ENCODE results near the gene ANKRD45. TPM values are rescaled to one million over a fixed set of nuclear protein-coding genes. Genes with fewer than 3 reads are reported as not detected.
"Not testable (repeated sequence)": the region's sequence is repeated elsewhere in the genome, so short reads cannot be mapped to it uniquely, and the experiment has no call there.

ANKRD45 gene
- total and polyA plus RNA-seq, 9 donors, result 0.30 to 7.1 (median 2.5) TPM

- Histone ChIP-seq H3K4me1 (ENCODE audit: insufficient read depth) (no peaks in the 10 kb centered on the region), H3K27me3 (no peaks in the 10 kb centered on the region), H3K27ac (no peak overlapping the region), H3K9me3 (no peaks in the 10 kb centered on the region), H3K36me3 (no peaks in the 10 kb centered on the region), H3K4me3 (no peak overlapping the region)
- no peak for DNase-seq
- WGBS, 3 donors, result 88 to 91% (median 90%) methylated on average over 2 of the region's 2 CpGs
- TF ChIP-seq POLR2A (IDR thresholded peaks at IDR 0.05) (no peak), EP300 (IDR thresholded peaks at IDR 0.05) (no peak), CTCF (IDR thresholded peaks at IDR 0.05) (no peak)
- intact Hi-C loops (cut with DNase I), result no loop called here
These were observed 18.6 kb upstream of the ANKRD45 start for GRCh38 chr1:173688300-173688699.

GRCh38 chr1:173685121-173685520 lies 15.5 kb upstream of the ANKRD45 start:
- 73 to 83% (median 83%) methylated on average over 3 of the region's 3 CpGs for WGBS, 3 donors
- H3K27me3 ChIP-seq, DNase-seq: not testable (repeated sequence)

GRCh38 chr1:173683838-173684237 lies 14.2 kb upstream of the ANKRD45 start:
- DNase-seq; H3K9me3 ChIP-seq; H3K4me1 ChIP-seq (ENCODE audit: insufficient read depth); H3K36me3 ChIP-seq; intact Hi-C loops (cut with DNase I); H3K4me3 ChIP-seq; H3K27me3 ChIP-seq; H3K27ac ChIP-seq: not testable (repeated sequence)
- WGBS, 3 donors, result 89 to 92% (median 91%) methylated on average over 4 of the region's 4 CpGs

More at GRCh38 chr1:173685121-173685520, 15.5 kb upstream of the ANKRD45 start:
- intact Hi-C loops (cut with DNase I); H3K36me3 ChIP-seq; H3K27ac ChIP-seq; H3K9me3 ChIP-seq; H3K4me3 ChIP-seq; H3K4me1 ChIP-seq (ENCODE audit: insufficient read depth): not testable (repeated sequence)

- H3K36me3 ChIP-seq, result no peaks in the 10 kb centered on the region
- H3K4me3 ChIP-seq, result no peak overlapping the region
- no peak overlapping the region for H3K27ac ChIP-seq
- no peaks in the 10 kb centered on the region for H3K9me3 ChIP-seq
- no peak for DNase-seq
- TF ChIP-seq POLR2A (IDR thresholded peaks at IDR 0.05), result no peak
- TF ChIP-seq EP300 (IDR thresholded peaks at IDR 0.05), result no peak
- no peak for TF ChIP-seq CTCF (IDR thresholded peaks at IDR 0.05)
- intact Hi-C loops (cut with DNase I), result no loop called here
- H3K4me1 ChIP-seq (ENCODE audit: insufficient read depth), result no peaks in the 10 kb centered on the region
- no peaks in the 10 kb centered on the region for H3K27me3 ChIP-seq
These were observed 12.5 kb upstream of the ANKRD45 start for GRCh38 chr1:173682184-173682583.

- H3K36me3 ChIP-seq; H3K27me3 ChIP-seq; H3K4me1 ChIP-seq (ENCODE audit: insufficient read depth); H3K9me3 ChIP-seq; intact Hi-C loops (cut with DNase I); H3K4me3 ChIP-seq; H3K27ac ChIP-seq; DNase-seq: not testable (repeated sequence)
- 85 to 90% (median 86%) methylated on average over 5 of the region's 5 CpGs for WGBS, 3 donors
These were observed 10.5 kb upstream of the ANKRD45 start for GRCh38 chr1:173680152-173680551.

- DNase-seq; intact Hi-C loops (cut with DNase I); H3K4me1 ChIP-seq (ENCODE audit: insufficient read depth); H3K4me3 ChIP-seq; H3K36me3 ChIP-seq; H3K9me3 ChIP-seq; H3K27ac ChIP-seq; H3K27me3 ChIP-seq: not testable (repeated sequence)
- WGBS, 3 donors, result 86 to 94% (median 90%) methylated on average over 2 of the region's 2 CpGs
These were observed 4.8 kb upstream of the ANKRD45 start for GRCh38 chr1:173674496-173674895.

GRCh38 chr1:173666646-173667045 lies 3.0 kb downstream of the ANKRD45 start:
- DNase-seq, result no peak
- Histone ChIP-seq H3K4me1 (ENCODE audit: insufficient read depth) (no peaks in the 10 kb centered on the region), H3K9me3 (no peaks in the 10 kb centered on the region), H3K27me3 (no peaks in the 10 kb centered on the region), H3K4me3 (no peak overlapping the region), H3K36me3 (no peaks in the 10 kb centered on the region), H3K27ac (no peak overlapping the region)
- TF ChIP-seq CTCF (IDR thresholded peaks at IDR 0.05), result no peak
- no peak for TF ChIP-seq POLR2A (IDR thresholded peaks at IDR 0.05)
- TF ChIP-seq EP300 (IDR thresholded peaks at IDR 0.05), result no peak
- WGBS, 3 donors, result 95 to 98% (median 97%) methylated on average over 3 of the region's 3 CpGs
- intact Hi-C loops (cut with DNase I), result no loop called here
